ENCODE measurements around the gene GPATCH2L.

GPATCH2L gene

GRCh38 chr14:76203086-76204001 lies 51.6 kb downstream of the GPATCH2L start:
- H3K27ac ChIP-seq (ENCODE audit: low read length) = no peak overlapping the region
- H3K4me1 ChIP-seq (ENCODE audit: control insufficient read depth, insufficient read depth, low read length) = no peaks in the 10 kb centered on the region
- peaks cover 20 to 30% of the 10 kb centered on the region in 2 donors for H3K36me3 ChIP-seq (ENCODE audit: control insufficient read depth in 2 of 2, insufficient read depth in 2 of 2, low read length in 2 of 2)
- no peak overlapping the region for H3K9ac ChIP-seq (ENCODE audit: low read length in 2 of 2)
- no peaks in the 10 kb centered on the region for H3K27me3 ChIP-seq (ENCODE audit: control insufficient read depth in 1 of 2, insufficient read depth in 2 of 2, low read length in 2 of 2)
- no peaks in the 10 kb centered on the region for H3K9me3 ChIP-seq (ENCODE audit: control insufficient read depth in 2 of 2, low read length in 2 of 2)
- H3K4me3 ChIP-seq (ENCODE audit: low read length in 2 of 2) = no peak overlapping the region

- H3K9ac ChIP-seq (ENCODE audit: low read length in 2 of 2) = no peak overlapping the region
- H3K27me3 ChIP-seq (ENCODE audit: control insufficient read depth in 1 of 2, insufficient read depth in 2 of 2, low read length in 2 of 2) = no peaks in the 10 kb centered on the region
- H3K4me3 ChIP-seq (ENCODE audit: low read length in 2 of 2) = no peak overlapping the region
- H3K27ac ChIP-seq (ENCODE audit: low read length) = no peak overlapping the region
- no peaks in the 10 kb centered on the region for H3K4me1 ChIP-seq (ENCODE audit: control insufficient read depth, insufficient read depth, low read length)
- H3K9me3 ChIP-seq (ENCODE audit: control insufficient read depth in 2 of 2, low read length in 2 of 2) = no peaks in the 10 kb centered on the region
- H3K36me3 ChIP-seq (ENCODE audit: control insufficient read depth in 2 of 2, insufficient read depth in 2 of 2, low read length in 2 of 2) = peaks cover 20 to 24% of the 10 kb centered on the region in 2 donors
Measured at GRCh38 chr14:76204461-76205230, 52.9 kb downstream of the GPATCH2L start.

DNA sequence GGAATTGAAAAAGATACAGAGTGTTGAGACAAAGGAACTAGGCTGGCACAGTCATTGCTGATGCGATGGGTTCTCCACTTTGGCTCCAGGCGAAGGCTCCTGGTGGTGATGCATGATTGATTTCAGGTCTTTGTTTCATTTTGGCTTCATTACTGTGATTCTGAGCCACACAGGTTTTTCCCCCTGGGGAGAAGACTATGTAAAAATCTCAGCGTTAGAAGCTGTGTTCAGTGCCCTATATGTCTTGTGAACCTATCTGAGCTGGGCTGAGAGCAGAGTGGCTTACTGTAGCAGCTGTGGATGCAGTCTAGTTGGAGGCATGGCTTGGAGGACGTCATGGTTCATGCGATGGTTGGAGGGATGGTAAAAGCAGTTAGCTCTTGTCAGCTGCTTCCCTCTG lies 54.0 kb downstream of the GPATCH2L start:
- Histone ChIP-seq H3K9ac (ENCODE audit: low read length in 2 of 2) (no peak overlapping the region), H3K9me3 (ENCODE audit: control insufficient read depth in 2 of 2, low read length in 2 of 2) (no peaks in the 10 kb centered on the region), H3K27me3 (ENCODE audit: control insufficient read depth in 1 of 2, insufficient read depth in 2 of 2, low read length in 2 of 2) (no peaks in the 10 kb centered on the region), H3K4me1 (ENCODE audit: control insufficient read depth, insufficient read depth, low read length) (no peaks in the 10 kb centered on the region), H3K4me3 (ENCODE audit: low read length in 2 of 2) (no peak overlapping the region), H3K36me3 (ENCODE audit: control insufficient read depth in 2 of 2, insufficient read depth in 2 of 2, low read length in 2 of 2) (peaks cover 20% of the 10 kb centered on the region in 2 donors), H3K27ac (ENCODE audit: low read length) (no peak overlapping the region)

DNA sequence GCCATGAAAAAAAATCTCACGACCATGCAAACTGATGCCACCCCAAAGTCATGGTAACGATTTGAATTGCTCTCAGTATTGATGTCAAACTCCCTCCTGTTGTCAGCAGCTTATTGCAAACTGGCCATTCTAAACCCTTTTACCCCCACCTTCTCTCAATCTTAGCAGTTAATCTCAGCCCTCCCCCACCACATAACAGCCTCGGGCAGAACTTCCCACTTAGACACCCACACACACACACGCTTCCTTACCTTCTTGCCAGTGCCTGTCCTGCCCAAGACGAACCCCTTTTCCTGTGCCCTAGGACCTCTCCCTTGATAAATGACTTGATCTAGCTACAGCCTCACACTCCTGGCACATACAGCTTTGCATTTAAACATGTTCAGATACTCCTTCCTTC lies 56.6 kb downstream of the GPATCH2L start:
- Histone ChIP-seq H3K9me3 (ENCODE audit: control insufficient read depth in 2 of 2, low read length in 2 of 2) (no peaks in the 10 kb centered on the region), H3K27me3 (ENCODE audit: control insufficient read depth in 1 of 2, insufficient read depth in 2 of 2, low read length in 2 of 2) (no peaks in the 10 kb centered on the region), H3K4me3 (ENCODE audit: low read length in 2 of 2) (no peak overlapping the region), H3K4me1 (ENCODE audit: control insufficient read depth, insufficient read depth, low read length) (no peaks in the 10 kb centered on the region), H3K27ac (ENCODE audit: low read length) (no peak overlapping the region), H3K9ac (ENCODE audit: low read length in 2 of 2) (no peak overlapping the region), H3K36me3 (ENCODE audit: control insufficient read depth in 2 of 2, insufficient read depth in 2 of 2, low read length in 2 of 2) (peaks cover 0 to 6% of the 10 kb centered on the region in 2 donors)

DNA sequence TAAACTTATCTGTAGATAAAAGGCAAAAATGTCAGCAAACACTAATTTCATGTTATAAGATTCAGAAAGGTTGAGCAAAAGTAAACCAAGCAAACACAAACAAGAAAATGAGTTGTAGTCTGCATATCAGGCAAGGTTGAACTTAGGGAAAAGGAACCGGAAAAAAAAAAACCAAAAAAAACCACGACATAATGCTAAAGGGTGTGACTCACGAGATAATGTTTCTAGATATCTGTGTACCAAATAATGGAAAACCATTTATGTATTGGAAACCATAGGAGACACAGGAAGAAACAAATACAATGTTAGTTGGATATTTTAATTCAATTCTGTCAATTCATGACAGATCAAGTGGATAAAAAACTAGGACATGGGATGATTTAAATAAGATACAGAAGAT lies 60.5 kb downstream of the GPATCH2L start:
- H3K27ac ChIP-seq (ENCODE audit: low read length) = no peak overlapping the region
- no peaks in the 10 kb centered on the region for H3K4me1 ChIP-seq (ENCODE audit: control insufficient read depth, insufficient read depth, low read length)
- H3K9ac ChIP-seq (ENCODE audit: low read length in 2 of 2) = no peak overlapping the region
- H3K9me3 ChIP-seq (ENCODE audit: control insufficient read depth in 2 of 2, low read length in 2 of 2) = peaks cover 0 to 3% of the 10 kb centered on the region in 2 donors
- H3K4me3 ChIP-seq (ENCODE audit: low read length in 2 of 2) = no peak overlapping the region
- H3K27me3 ChIP-seq (ENCODE audit: control insufficient read depth in 1 of 2, insufficient read depth in 2 of 2, low read length in 2 of 2) = no peaks in the 10 kb centered on the region
- H3K36me3 ChIP-seq (ENCODE audit: control insufficient read depth in 2 of 2, insufficient read depth in 2 of 2, low read length in 2 of 2) = no peaks in the 10 kb centered on the region

DNA sequence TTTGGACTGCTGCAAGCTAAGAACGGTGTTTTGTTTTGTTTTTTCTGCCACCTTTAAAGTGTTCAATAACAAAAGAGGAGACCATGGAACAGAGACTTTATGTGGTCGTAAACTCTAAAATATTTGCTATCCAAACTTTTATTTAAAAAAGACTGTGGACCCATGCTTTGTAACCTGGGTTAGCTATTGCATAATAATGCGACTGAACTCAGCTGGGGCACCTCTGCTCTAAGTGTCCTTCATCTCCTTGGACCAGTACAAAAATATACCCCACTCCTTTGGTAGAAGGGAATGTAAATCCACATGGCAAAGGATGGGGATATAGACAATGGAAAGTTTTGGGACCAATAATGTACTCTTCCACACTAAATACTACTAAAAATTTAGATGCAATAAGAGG lies 65.5 kb downstream of the GPATCH2L start:
- no peaks in the 10 kb centered on the region for H3K27me3 ChIP-seq (ENCODE audit: control insufficient read depth in 1 of 2, insufficient read depth in 2 of 2, low read length in 2 of 2)
- H3K36me3 ChIP-seq (ENCODE audit: control insufficient read depth in 2 of 2, insufficient read depth in 2 of 2, low read length in 2 of 2) = no peaks in the 10 kb centered on the region
- H3K9me3 ChIP-seq (ENCODE audit: control insufficient read depth in 2 of 2, low read length in 2 of 2) = peaks cover 0 to 3% of the 10 kb centered on the region in 2 donors
- H3K4me3 ChIP-seq (ENCODE audit: low read length in 2 of 2) = no peak overlapping the region
- H3K27ac ChIP-seq (ENCODE audit: low read length) = no peak overlapping the region
- H3K4me1 ChIP-seq (ENCODE audit: control insufficient read depth, insufficient read depth, low read length) = no peaks in the 10 kb centered on the region
- H3K9ac ChIP-seq (ENCODE audit: low read length in 2 of 2) = no peak overlapping the region

- H3K9me3 ChIP-seq (ENCODE audit: control insufficient read depth in 2 of 2, low read length in 2 of 2) = peaks cover 0 to 2% of the 10 kb centered on the region in 2 donors
- H3K4me3 ChIP-seq (ENCODE audit: low read length in 2 of 2) = no peak overlapping the region
- no peaks in the 10 kb centered on the region for H3K27me3 ChIP-seq (ENCODE audit: control insufficient read depth in 1 of 2, insufficient read depth in 2 of 2, low read length in 2 of 2)
- H3K9ac ChIP-seq (ENCODE audit: low read length in 2 of 2) = no peak overlapping the region
- no peak overlapping the region for H3K27ac ChIP-seq (ENCODE audit: low read length)
- no peaks in the 10 kb centered on the region for H3K4me1 ChIP-seq (ENCODE audit: control insufficient read depth, insufficient read depth, low read length)
- H3K36me3 ChIP-seq (ENCODE audit: control insufficient read depth in 2 of 2, insufficient read depth in 2 of 2, low read length in 2 of 2) = no peaks in the 10 kb centered on the region
Measured at GRCh38 chr14:76218662-76219061, 66.9 kb downstream of the GPATCH2L start.

- H3K36me3 ChIP-seq (ENCODE audit: control insufficient read depth in 2 of 2, insufficient read depth in 2 of 2, low read length in 2 of 2) = no peaks in the 10 kb centered on the region
- H3K4me1 ChIP-seq (ENCODE audit: control insufficient read depth, insufficient read depth, low read length) = no peaks in the 10 kb centered on the region
- no peaks in the 10 kb centered on the region for H3K27me3 ChIP-seq (ENCODE audit: control insufficient read depth in 1 of 2, insufficient read depth in 2 of 2, low read length in 2 of 2)
- H3K4me3 ChIP-seq (ENCODE audit: low read length in 2 of 2) = no peak overlapping the region
- no peak overlapping the region for H3K9ac ChIP-seq (ENCODE audit: low read length in 2 of 2)
- no peaks in the 10 kb centered on the region for H3K9me3 ChIP-seq (ENCODE audit: control insufficient read depth in 2 of 2, low read length in 2 of 2)
- H3K27ac ChIP-seq (ENCODE audit: low read length) = no peak overlapping the region
Measured at GRCh38 chr14:76219873-76220272, 68.2 kb downstream of the GPATCH2L start.

- H3K27ac ChIP-seq (ENCODE audit: low read length) = no peak overlapping the region
- H3K9me3 ChIP-seq (ENCODE audit: control insufficient read depth in 2 of 2, low read length in 2 of 2) = no peaks in the 10 kb centered on the region
- H3K36me3 ChIP-seq (ENCODE audit: control insufficient read depth in 2 of 2, insufficient read depth in 2 of 2, low read length in 2 of 2) = peaks cover 0 to 2% of the 10 kb centered on the region in 2 donors
- H3K9ac ChIP-seq (ENCODE audit: low read length in 2 of 2) = no peak overlapping the region
- H3K4me1 ChIP-seq (ENCODE audit: control insufficient read depth, insufficient read depth, low read length) = no peaks in the 10 kb centered on the region
- H3K4me3 ChIP-seq (ENCODE audit: low read length in 2 of 2) = no peak overlapping the region
- H3K27me3 ChIP-seq (ENCODE audit: control insufficient read depth in 1 of 2, insufficient read depth in 2 of 2, low read length in 2 of 2) = no peaks in the 10 kb centered on the region
Measured at GRCh38 chr14:76227450-76228050, 75.8 kb downstream of the GPATCH2L start.

- Histone ChIP-seq H3K4me1 (ENCODE audit: control insufficient read depth, insufficient read depth, low read length) (no peaks in the 10 kb centered on the region), H3K36me3 (ENCODE audit: control insufficient read depth in 2 of 2, insufficient read depth in 2 of 2, low read length in 2 of 2) (peaks cover 0 to 2% of the 10 kb centered on the region in 2 donors), H3K27me3 (ENCODE audit: control insufficient read depth in 1 of 2, insufficient read depth in 2 of 2, low read length in 2 of 2) (no peaks in the 10 kb centered on the region), H3K27ac (ENCODE audit: low read length) (no peak overlapping the region), H3K4me3 (ENCODE audit: low read length in 2 of 2) (no peak overlapping the region), H3K9me3 (ENCODE audit: control insufficient read depth in 2 of 2, low read length in 2 of 2) (no peaks in the 10 kb centered on the region), H3K9ac (ENCODE audit: low read length in 2 of 2) (no peak overlapping the region)
Measured at GRCh38 chr14:76228138-76228537, 76.4 kb downstream of the GPATCH2L start.
